ENCODE data around the gene CCDC187.
"Not testable (repeated sequence)": the region's sequence is repeated elsewhere in the genome, so short reads cannot be mapped to it uniquely, and the experiment has no call there.

CCDC187 gene

DNA sequence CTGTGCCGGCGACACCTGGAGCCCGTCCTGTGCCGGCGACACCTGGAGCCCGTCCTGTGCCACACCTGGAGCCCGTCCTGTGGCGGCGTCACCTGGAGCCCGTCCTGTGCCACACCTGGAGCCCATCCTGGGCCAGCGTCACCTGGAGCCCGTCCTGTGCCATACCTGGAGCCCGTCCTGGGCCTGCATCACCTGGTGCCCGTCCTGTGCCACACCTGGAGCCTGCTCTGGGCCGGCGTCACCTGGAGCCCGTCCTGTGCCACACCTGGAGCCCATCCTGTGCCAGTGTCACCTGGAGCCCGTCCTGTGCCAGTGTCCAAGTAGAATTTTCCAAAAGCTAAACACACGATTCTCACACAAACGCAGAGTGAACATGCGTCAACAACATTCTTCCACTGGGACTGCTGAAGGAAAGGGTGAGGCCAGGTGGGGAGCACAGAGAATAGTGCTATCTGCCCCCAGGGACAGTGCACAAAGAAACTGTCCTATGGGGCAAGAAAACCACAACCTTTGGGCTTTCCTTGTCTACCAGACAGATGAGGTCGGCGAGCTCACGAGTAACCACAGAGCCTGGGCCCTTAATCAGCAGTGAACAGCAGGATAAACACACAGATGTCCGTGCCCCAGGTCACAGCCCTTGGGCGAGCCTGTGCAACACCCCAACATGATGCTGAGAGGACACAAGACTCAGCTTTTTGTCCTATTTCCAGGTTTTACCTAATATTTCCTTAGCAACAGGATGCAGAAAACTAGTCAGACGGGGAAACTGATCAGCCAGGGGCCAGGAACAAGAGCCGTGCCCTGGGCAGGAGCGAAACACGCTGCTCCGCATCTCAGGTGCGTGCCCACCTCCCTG, 66.2 kb downstream of the CCDC187 start:
- DNase-seq = no peak

DNA sequence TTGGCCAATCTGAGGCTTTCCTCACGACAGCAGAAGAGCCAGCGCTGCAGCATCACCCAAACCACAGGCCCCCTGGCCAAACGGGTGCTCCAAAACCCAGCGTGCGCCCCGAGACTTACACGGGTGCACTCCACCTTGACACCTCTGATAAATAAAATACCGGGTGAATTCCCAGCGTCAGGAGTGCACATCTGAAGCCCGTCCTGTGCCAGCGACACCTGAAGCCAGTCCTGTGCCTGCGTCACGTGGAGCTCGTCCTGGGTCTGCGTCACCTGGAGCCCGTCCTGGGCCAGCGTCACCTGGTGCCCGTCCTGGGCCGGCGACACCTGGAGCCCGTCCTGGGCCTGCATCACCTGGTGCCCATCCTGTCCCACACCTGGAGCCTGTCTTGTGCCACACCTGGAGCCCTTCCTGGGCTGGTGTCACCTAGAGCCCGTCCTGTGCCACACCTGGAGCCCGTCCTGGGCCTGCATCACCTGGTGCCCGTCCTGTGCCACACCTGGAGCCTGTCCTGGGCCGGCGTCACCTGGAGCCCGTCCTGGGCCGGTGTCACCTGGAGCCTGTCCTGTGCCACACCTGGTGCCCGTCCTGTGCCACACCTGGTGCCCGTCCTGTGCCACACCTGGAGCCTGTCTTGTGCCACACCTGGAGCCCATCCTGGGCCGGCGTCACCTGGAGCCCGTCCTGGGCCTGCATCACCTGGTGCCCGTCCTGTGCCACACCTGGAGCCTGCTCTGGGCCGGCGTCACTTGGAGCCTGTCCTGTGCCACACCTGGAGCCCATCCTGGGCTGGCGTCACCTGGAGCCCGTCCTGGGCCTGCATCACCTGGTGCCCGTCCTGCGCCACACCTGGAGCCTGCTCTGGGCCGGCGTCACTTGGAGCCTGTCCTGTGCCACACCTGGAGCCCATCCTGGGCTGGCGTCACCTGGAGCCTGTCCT, 67.2 kb downstream of the CCDC187 start:
- DNase-seq = not testable (repeated sequence)

DNA sequence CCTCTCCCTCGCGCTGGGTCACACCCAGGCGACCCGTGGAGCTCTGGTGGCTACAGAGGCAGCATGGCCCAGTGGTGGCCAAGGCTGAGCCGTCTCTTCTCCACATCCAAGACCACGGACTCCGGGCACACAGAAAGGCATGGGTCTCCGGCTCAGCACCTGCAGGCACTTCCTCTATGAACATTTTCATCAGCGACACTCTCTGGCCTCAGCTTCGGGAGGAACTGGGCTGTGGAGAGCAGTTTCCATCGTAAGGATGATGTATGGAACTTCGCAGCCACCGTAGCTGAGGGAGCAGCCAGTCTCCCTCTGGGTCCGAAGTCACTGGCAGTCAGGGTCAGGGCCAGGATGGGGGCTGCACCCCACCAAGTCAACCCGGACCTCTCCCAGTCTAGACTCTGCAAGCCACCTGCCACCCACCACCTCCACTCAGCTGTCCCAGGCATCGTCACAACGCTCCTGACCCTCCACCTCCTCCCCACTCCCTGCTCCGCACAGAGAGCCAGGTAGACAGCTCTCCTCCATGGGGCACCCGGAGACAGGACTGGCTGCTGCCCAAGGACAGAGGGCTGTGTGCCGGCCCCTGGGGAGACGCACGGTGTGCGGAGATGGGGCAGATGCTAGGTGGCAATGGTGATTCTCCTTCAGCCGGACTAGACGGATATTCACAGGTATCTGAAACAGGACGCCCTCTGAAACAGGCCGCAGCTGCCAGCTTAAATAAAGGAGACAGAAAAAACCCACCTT, 68.0 kb downstream of the CCDC187 start:
- DNase-seq = no peak

DNA sequence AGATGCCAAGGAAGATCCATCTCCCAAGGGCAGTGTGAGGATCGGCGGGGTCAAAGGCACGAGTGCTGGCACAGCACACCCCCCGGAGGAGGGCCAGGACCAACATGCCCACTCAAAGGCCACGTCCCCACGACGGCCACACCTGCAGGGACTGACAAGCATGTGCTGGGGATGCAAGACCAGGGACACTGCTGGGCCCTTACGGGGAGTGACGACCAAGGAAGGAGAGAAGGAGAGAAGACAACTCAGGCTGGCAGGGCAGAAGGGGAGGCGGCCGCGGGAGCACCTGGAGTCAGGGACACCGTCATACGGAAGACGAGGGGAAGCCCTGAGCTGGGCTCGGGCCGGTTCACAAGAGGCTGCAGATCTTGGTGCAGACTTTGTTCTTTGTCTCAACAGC, 68.7 kb downstream of the CCDC187 start:
- no peak for DNase-seq

DNA sequence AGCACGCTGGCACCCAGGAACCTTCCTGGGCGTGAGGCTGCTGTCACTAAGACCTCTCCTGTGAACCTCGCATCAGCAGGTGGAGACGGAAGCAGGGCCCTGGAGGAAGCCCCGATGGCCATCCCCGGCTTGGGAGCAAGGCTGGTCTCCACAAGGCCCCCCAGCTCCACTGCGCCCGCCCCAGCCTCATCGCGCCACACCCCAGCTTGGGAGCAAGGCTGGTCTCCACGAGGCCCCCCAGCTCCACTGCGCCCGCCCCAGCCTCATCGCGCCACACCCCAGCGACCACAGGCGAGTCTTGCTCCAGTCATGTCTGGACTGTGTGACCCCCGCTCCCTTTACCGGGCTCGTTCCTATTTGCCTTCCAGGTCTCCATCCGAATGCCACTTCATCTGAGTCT, 69.3 kb downstream of the CCDC187 start:
- DNase-seq = no peak

DNA sequence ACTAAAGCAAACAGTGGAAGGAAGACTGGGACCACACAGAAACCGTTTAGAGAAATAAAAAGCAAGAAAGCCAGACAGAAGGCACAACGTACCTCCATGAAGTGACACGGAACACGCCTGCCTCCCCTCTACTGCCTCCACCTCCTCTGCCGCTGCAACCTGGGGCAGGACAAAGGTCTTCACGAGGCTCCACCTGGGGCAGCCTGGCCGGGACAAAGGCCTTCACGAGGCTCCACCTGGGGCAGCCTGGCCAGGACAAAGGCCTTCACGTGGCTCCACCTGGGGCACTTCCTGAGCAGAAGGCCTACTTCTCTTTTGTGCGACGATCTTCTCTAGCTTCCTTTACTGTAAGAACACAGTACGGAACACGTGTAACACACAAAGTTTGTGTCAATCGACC, 70.0 kb downstream of the CCDC187 start:
- DNase-seq = no peak

DNA sequence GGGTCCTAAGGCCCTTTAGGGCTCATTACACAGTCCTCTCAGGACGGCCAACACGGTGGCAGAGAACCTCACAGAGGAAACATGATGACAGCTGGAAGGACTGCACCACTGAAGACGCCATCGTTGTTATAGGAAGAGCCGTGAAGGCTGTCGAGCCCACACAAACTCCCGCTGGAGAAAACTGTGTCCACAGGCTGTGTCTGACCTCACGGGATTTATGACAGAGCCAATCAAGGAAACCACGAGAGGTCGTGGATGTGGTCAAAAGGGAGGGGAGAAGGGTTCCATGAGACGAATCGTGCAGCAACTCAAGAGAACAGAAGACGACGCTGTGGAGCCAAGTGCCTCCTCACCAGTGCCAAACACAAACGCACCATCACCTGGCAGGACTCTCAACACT, 70.5 kb downstream of the CCDC187 start:
- DNase-seq = no peak

DNA sequence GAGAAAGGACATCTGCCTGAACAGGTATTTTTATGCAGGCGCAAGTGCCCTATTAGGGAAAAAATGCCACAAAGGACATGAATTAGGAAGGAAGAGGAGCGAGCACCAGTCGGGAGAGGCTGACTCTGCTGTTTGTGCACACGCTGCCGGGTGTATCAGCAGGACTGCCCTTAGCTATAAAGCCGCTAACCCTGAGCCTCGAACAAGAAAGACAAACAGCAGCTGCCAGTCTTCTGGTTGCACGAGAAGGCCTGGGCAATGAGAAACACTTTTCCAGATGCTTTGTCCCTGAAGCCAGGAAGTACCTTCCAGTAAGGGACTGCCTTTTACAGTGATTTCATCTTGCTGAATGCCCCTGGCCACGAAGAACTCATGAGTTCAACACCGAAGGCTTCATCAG, 70.9 kb downstream of the CCDC187 start:
- DNase-seq = no peak

DNA sequence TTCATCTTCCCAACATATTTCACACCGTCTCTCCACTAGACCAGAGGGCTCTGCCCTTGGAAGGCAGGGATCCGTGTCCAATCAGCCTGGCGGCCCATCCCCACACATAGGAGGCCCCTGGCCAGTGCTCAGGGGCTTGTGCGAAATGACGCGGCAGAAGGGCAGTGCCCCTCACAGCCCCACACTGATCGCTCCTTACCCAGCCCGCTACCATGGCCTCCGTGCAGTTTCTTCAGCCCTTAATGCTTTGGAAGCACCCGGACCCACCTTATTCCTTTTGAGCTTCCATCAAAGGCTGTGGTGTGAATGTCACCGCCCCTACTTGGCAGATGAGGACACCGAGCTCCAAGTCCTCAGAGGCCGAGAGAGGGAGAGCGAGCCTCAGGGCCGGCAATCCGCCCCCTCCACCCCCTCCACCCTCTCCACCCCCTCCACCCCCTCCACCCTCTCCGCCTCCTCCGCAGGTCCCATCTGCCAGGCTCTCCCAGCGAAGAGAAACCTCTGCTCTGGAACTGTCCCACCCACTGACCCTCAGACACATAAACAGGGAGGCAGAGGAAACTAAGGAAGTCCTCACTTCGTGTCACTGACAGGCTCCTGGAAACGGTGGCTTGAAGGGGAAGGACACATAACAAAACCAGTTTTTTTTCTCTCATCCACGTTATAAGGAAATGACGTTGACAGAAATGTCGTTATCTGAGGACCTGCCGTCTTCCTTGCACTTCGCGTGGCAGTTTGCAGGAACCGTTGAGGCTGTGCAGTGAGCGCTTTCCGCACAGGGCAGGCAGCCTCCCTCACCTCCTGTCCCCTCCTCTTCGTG, 72.2 kb downstream of the CCDC187 start:
- DNase-seq = peak in 1 of 2 experiments; percentile 20

DNA sequence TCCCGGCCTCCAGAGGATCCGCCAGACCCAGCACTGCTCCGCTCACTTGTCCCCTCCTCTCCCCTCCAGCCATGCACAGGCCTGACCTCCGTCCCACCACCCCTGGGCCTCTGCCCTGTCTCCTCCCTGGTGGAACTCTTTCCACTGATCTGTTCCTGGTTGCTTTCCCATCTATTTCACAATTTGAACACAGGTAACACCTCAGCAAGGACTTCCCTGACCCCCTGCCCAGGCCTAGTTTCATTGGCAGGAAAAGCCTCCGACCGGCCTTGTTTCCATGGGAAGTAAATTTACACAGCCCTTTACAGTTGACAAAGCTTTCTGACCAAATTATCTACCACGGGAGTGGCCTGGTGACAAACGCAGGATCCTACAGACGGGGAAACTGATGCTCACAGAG, 73.1 kb downstream of the CCDC187 start:
- DNase-seq = no peak

DNA sequence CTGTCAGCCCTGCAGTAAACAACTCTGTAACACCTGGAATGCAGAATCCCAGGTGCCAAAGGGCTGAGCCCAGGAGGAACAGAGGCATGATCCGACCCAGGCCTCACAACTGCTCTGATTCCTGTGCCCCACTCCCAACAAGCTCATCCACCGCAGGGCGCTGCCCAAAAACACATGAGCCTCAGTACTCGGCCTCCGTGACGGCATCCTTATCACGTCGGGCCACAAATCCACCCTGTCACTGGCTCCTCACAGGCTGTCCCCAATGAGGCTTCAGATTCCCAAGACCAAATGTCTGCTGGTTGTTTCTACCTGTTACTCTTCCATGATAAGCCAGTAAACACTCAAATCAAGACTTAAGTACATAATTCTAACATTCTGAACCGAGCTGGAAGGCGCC, 73.5 kb downstream of the CCDC187 start:
- no peak for DNase-seq

DNA sequence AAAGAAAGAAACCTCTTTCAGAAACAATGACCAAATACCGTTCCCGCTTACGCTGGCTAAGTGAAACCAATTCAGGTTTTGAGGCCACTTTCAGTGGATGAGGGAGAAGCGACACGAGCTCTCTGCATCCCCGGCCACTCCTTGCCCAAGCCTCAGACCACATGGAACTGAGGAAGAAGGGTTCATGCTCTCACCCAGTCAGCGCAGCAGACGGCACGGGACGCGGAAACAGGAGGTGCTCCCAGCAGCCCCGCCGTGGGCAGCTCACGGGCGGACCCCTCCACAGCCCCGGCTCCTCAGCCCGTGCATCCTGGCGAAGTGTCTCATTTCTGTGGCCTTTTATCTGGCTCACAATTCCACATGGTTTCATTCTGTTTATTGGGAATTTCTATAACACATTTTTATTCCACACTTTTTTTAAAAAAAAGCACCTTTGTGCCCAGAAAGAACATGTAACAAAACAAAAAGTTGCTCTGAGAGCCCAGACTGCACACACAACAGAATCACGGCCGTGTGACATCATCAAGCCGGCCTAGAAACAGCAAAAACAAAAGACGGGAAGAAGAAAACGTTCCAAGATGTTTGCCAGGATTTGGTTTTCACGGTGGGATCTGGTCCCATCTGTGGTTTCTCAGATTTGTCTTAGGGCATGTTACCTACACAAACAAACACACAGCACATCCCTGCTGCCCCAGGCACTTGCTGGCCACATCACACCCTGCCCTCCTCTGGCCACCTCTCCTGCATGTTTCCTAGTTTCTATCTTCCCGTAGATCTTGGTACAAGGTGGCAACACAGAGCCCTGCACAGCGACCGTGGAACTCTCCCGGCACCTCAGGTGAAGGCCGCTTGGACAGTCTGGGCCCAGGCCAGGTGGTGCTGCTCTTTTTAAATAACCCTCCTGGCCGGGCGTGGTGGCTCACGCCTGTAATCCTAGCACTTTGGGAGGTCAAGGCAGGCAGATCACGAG, 74.5 kb downstream of the CCDC187 start:
- DNase-seq = no peak

DNA sequence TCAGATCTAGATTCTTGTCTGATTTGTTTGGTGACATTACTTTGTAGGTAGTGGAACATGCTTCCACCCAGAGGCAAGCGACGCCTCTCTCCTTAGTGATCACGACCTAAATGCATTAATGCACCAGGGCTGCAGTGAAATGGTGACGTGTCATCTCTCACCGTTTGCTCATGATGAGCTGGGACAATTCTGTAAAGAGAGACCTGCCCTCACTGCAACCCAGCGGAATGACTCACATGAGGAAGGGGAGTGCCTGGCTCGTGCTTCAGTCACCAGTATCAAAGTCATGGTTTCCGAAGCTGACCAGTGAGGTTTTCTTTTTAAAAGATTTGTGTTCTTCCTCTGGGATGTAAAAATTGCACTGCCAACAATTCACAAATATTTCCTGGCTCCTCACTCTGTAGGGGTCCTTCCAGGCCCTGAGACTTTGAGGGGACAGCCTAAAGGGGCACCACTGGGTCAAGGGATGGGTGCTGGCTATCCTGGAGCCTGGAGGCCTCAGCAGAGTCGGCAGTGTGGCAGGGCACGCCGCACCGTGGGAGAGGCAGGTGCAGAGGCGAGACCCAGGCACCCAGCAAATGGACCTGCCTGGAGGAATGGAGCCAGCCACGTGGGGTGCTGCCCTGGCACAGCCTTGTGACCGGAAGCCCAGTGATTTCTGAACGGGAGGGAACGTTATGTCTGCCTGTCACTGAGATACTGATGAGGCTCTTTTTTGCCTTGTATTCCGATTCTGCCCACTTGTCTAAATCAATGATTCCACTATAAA, 75.6 kb downstream of the CCDC187 start:
- peak; percentile 25 to 44 for DNase-seq

DNA sequence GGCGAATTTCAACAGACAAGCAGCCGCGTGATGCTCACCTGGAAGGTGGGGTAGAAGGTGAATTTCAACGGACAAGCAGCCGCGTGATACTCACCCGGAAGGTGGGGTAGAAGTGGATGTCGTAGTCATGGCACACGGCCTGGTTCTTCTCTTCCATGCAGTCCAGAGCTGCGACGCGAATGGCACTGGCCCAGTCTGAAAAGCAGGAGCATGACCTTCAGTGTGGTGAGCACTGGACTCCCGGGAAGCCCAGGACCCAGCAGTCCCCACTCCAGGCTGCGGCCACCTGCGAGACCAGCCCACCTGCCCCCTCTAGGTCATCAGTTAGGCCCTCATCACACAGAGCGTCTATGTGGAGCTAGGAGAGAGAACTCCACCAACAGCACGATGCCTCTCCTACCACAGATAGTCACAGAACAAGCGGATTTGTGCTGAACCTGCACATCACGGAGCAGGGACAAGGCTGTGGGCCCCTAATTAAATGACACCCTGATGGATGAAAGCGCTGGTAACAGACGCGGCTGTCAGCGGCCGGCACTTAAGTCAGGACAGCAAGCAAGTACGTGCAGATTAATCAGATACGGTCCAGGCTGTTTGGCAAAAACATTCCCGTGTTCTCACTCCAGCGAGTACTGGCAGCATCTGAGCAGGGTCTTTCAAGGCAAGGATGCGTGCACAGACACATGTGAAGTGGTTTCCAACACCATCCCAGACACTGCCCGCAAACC, 77.0 kb downstream of the CCDC187 start:
- no peak for DNase-seq

DNA sequence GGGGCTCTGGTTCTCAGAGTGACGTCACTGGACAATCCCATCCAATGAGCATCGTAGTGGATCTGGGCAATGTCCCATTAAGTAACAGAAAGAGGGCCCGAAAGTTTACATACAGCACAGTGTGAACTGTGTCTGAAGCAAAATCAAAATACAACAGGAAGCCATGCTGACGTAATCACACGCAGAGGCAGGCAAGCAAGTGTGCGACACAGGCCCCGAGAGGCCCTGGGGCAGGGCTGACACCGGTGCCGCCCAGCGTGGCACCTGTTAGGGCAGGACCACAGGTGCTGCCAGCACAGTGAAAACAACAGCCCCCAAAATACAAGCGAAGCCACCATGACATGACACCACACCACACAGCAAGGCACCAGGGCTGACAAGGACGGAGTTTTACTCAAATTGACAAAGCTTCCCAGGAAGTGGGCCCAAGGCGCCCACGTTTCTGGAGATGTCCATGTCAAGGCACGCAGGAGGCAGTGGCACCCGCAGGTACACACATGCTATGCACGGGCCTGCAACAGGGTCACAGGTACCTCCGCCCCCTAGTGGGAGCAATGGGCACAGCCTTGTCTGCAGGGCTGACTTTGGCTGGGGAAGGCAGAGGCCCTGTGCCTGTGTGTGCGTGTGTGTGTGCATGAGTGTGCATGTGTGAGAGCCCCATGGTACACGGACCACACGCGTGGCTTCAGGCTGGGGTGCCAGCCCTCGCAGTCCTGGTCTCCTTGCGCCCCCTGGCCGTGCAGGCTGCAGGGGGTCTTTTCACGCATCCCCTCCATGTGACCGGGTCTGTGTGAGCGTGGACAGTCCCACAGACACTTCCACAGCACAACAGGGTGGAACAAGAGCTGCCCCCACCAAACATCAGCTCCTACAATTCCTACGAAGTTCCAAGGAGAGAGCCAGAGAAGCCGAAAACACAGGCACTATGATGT, 77.9 kb downstream of the CCDC187 start:
- peak; percentile 75 to 79 for DNase-seq

DNA sequence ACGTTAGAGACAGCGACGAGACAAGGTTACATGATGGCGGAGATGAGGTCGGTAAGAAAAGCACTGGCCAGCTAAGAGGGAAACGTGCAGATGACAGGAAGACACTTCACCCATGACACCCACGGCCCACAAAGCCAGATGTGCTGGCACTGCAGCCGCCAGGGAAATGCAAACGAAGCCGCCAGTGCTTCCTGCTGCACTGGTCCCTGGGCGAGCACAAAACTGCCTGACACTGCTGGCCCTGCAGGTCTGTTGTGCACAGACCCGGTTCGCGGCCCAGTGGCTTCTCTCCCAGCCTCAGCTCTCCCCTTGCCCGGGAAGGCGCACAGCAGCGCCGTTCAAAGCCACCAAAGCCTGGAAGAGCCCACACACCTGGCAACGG, 78.5 kb downstream of the CCDC187 start:
- DNase-seq = peak in 1 of 2 experiments; percentile 20

DNA sequence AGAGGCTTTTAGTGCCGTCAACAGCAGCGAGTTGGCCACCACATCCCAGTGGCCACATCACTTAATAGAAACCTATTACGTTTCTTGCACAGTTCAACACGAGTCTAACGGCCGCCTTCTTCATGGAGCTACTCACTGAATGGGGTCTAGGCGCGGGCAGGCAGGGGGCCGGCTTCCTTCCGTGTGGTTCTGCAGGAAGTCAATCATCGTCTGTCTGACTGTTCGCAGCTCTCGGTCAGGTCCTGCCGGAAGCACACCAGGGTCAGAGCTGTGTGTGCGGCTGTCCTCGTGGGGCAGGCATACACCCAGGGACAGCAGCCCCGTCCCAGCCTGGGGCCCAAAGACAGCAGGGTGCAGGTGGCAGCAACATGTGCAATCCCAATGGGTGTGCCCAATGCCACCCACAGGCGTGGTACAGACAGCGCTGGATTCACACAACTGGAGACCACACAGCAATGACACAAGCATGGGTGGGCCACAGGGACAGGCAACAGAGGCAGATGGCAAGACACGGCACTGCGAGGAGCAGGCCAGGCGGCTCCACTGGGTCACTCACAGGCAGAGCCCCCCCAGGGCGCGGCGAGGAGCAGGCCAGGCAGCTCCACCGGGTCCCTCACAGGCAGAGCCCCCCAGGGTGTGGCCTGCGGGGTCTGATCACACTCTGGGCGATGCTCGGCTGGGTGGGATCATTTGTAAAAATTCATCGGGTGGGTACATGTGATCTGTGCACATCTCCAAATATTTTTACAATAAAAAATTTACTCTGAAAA, 79.8 kb downstream of the CCDC187 start:
- no peak for DNase-seq

DNA sequence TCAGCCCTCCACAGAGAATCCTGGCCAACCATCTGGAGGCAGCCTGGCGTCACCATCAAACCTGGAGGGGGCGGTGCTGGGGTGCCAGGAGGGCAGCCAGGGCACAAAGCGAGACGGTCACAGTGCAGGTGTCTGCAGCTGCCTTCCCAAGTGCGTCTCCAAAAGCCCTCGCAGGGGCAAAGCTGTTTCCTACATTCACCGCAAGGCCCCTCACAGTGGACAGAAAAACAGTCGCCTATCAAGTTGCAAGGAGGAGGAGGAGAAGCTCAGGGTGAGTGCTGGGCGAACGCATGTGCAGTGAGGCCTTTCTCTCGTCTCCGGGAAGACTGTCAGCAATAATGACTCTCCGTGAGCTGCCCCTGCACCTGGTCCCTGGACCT, 81.0 kb downstream of the CCDC187 start:
- no peak for DNase-seq
